HEK293 (cell line): Measurements from ENCODE around the gene EFCAB10.

Experiments
- ATF2 ChIP-seq: fragments of 450-650 bp; formaldehyde crosslinking; IDR thresholded peaks from 2 replicates; pipeline ENCODE4 v1.5.1; 2016; ENCODE audit warnings: missing biosample characterization, missing genetic modification characterization, low read depth
- BCL11A ChIP-seq: fragments of 450-650 bp; formaldehyde crosslinking; IDR thresholded peaks from 2 replicates; pipeline ENCODE4 v1.5.1; 2016; ENCODE audit warnings: low read depth, missing biosample characterization, missing genetic modification characterization
- CTCF ChIP-seq: fragments of 450-650 bp; formaldehyde crosslinking; IDR thresholded peaks from 2 replicates; pipeline ENCODE4 v1.5.1; 2016; ENCODE audit warnings: missing biosample characterization, missing genetic modification characterization
- OVOL3 ChIP-seq: fragments of 450-650 bp; formaldehyde crosslinking; IDR thresholded peaks from 2 replicates; pipeline ENCODE4 v1.5.1; 2016; ENCODE audit warnings: missing biosample characterization, missing genetic modification characterization
- PBX3 ChIP-seq: sonication (generic); formaldehyde crosslinking; IDR thresholded peaks from 2 replicates; pipeline ENCODE4 v1.8.1; 2022; ENCODE audit warnings: mild to moderate bottlenecking, moderate library complexity, missing genetic modification reagents
- ZBTB48 ChIP-seq: fragments of 450-650 bp; formaldehyde crosslinking; IDR thresholded peaks from 2 replicates; pipeline ENCODE4 v1.5.1; 2016; ENCODE audit warnings: missing biosample characterization, missing genetic modification characterization
- ZBTB7A ChIP-seq: fragments of 450-650 bp; formaldehyde crosslinking; IDR thresholded peaks from 2 replicates; pipeline ENCODE4 v1.5.1; 2016; ENCODE audit warnings: low read depth, missing biosample characterization, missing genetic modification characterization
- ZNF114 ChIP-seq: fragments of 450-650 bp; formaldehyde crosslinking; IDR thresholded peaks from 2 replicates; pipeline ENCODE4 v1.5.0; 2017; ENCODE audit warnings: missing biosample characterization, missing genetic modification characterization
- ZNF76 ChIP-seq: fragments of 450-650 bp; formaldehyde crosslinking; IDR thresholded peaks from 2 replicates; pipeline ENCODE4; 2016; ENCODE audit warnings: low read depth, missing biosample characterization, missing genetic modification characterization, borderline replicate concordance
- ZNF785 ChIP-seq: fragments of 450-650 bp; formaldehyde crosslinking; IDR thresholded peaks from 2 replicates; pipeline ENCODE4 v1.5.1; 2016; ENCODE audit warnings: missing biosample characterization, missing genetic modification characterization
- TF ChIP-seq, protein P1 (sequence below): fragments of 450-650 bp; formaldehyde crosslinking; IDR thresholded peaks from 2 replicates; pipeline ENCODE4 v1.5.1; 2016; ENCODE audit warnings: missing biosample characterization, missing genetic modification characterization

- TF ChIP-seq CTCF (no peak), ATF2 (tag by site-specific recombination) (no peak), BCL11A (tag by site-specific recombination) (no peak), ZNF114 (tag by site-specific recombination) (no peak), ZBTB7A (tag by site-specific recombination) (no peak), OVOL3 (tag by site-specific recombination) (no peak), ZBTB48 (tag by site-specific recombination) (no peak), ZNF785 (no peak), ZNF76 (tag by site-specific recombination) (no peak), PBX3 (CRISPR knock-in tag) (no peak)
- TF ChIP-seq, protein P1, sequence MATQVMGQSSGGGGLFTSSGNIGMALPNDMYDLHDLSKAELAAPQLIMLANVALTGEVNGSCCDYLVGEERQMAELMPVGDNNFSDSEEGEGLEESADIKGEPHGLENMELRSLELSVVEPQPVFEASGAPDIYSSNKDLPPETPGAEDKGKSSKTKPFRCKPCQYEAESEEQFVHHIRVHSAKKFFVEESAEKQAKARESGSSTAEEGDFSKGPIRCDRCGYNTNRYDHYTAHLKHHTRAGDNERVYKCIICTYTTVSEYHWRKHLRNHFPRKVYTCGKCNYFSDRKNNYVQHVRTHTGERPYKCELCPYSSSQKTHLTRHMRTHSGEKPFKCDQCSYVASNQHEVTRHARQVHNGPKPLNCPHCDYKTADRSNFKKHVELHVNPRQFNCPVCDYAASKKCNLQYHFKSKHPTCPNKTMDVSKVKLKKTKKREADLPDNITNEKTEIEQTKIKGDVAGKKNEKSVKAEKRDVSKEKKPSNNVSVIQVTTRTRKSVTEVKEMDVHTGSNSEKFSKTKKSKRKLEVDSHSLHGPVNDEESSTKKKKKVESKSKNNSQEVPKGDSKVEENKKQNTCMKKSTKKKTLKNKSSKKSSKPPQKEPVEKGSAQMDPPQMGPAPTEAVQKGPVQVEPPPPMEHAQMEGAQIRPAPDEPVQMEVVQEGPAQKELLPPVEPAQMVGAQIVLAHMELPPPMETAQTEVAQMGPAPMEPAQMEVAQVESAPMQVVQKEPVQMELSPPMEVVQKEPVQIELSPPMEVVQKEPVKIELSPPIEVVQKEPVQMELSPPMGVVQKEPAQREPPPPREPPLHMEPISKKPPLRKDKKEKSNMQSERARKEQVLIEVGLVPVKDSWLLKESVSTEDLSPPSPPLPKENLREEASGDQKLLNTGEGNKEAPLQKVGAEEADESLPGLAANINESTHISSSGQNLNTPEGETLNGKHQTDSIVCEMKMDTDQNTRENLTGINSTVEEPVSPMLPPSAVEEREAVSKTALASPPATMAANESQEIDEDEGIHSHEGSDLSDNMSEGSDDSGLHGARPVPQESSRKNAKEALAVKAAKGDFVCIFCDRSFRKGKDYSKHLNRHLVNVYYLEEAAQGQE, result no peak
Observed at GRCh38 chr7:105596866-105597265, 15.6 kb upstream of the EFCAB10 start.
